Neural cell (in vitro differentiated cells): ENCODE measurements around the gene AGR2. TPM values are rescaled to one million over a fixed set of nuclear protein-coding genes. Genes with fewer than 3 reads are reported as not detected.

ENCODE experiments used
- H2AFZ ChIP-seq: fragments of 200-600, 300-800 bp; sonication (generic), shearing (Covaris generic); 2 replicates; pipeline ENCODE4 v1.6.0; 2014; ENCODE audit warnings: low read depth, mild to moderate bottlenecking, antibody characterized with exemption, low read length, moderate library complexity
- H3F3A ChIP-seq: fragments of 200-600 bp; shearing (Covaris generic); 2 replicates; pipeline ENCODE4 v1.6.1; 2016; ENCODE audit warnings: mild to moderate bottlenecking, moderate library complexity, mixed read lengths, antibody characterized with exemption, low read length; ENCODE audit not compliant: insufficient read depth, poor library complexity, severe bottlenecking
- H3K27ac ChIP-seq: fragments of 200-600, 300-800 bp; sonication (generic), shearing (Covaris generic); 2 replicates; pipeline ENCODE4 v1.5.1; 2014; ENCODE audit warnings: mild to moderate bottlenecking, low read length, moderate library complexity
- H3K27me3 ChIP-seq: fragments of 300-800, 200-600 bp; sonication (generic), shearing (Covaris generic); 2 replicates; pipeline ENCODE4 v1.6.0; 2014; ENCODE audit warnings: mild to moderate bottlenecking, low read depth, low read length, moderate library complexity; ENCODE audit not compliant: insufficient read depth
- H3K36me3 ChIP-seq: fragments of 300-800, 200-600 bp; sonication (generic), shearing (Covaris generic); 2 replicates; pipeline ENCODE4 v1.5.1; 2014; ENCODE audit warnings: mild to moderate bottlenecking, antibody characterized with exemption, low read length, moderate library complexity; ENCODE audit not compliant: insufficient read depth
- H3K4me2 ChIP-seq: fragments of 300-800, 200-600 bp; sonication (generic), shearing (Covaris generic); 2 replicates; pipeline ENCODE4 v1.6.0; 2014; ENCODE audit warnings: mild to moderate bottlenecking, low read length
- H3K4me3 ChIP-seq: fragments of 300-800, 200-600 bp; sonication (generic), shearing (Covaris generic); 2 replicates; pipeline ENCODE4 v1.5.1; 2014; ENCODE audit warnings: mild to moderate bottlenecking, low read length, moderate library complexity
- H3K79me2 ChIP-seq: fragments of 200-600 bp; shearing (Covaris generic); replicated peaks from 2 replicates; pipeline ENCODE4 v1.6.0; 2014; ENCODE audit warnings: mild to moderate bottlenecking, low read length, moderate library complexity; ENCODE audit not compliant: insufficient read depth
- H3K9ac ChIP-seq: fragments of 300-800, 200-600 bp; sonication (generic), shearing (Covaris generic); 2 replicates; pipeline ENCODE4 v1.6.1; 2016; ENCODE audit warnings: mild to moderate bottlenecking, low read length, mixed read lengths
- H3K9me2 ChIP-seq: fragments of 200-600 bp; shearing (Covaris generic); 2 replicates; pipeline ENCODE4 v1.6.1; 2016; ENCODE audit warnings: mild to moderate bottlenecking, low read length, mixed read lengths; ENCODE audit not compliant: insufficient read depth
- H3K9me3 ChIP-seq: fragments of 200-600, 300-800 bp; sonication (generic), shearing (Covaris generic); 2 replicates; pipeline ENCODE4 v1.6.1; 2016; ENCODE audit warnings: mild to moderate bottlenecking, mixed run types, low read length, moderate library complexity, mixed read lengths
- H4K20me1 ChIP-seq: fragments of 200-600 bp; shearing (Covaris generic); 2 replicates; pipeline ENCODE4 v1.6.1; 2016; ENCODE audit warnings: mild to moderate bottlenecking, mixed run types; ENCODE audit not compliant: insufficient read depth
- EP300 ChIP-seq: fragments of 450-650 bp; conservative IDR thresholded peaks from 2 replicates; pipeline ENCODE4 v1.6.1; 2014; ENCODE audit warnings: antibody characterized with exemption, mild to moderate bottlenecking, moderate library complexity; ENCODE audit not compliant: poor library complexity, severe bottlenecking
- EZH2 ChIP-seq: fragments of 200-600, 300-800 bp; shearing (Covaris generic), sonication (generic); IDR thresholded peaks from 2 replicates; pipeline ENCODE4 v1.6.1; 2014; ENCODE audit warnings: antibody characterized with exemption, low read length, borderline replicate concordance, mild to moderate bottlenecking; ENCODE audit not compliant: insufficient read depth, poor library complexity, severe bottlenecking
- MXI1 ChIP-seq: fragments of 450-650 bp; conservative IDR thresholded peaks from 2 replicates; pipeline ENCODE4 v1.6.1; 2014; ENCODE audit warnings: antibody characterized with exemption, mild to moderate bottlenecking; ENCODE audit not compliant: poor library complexity, severe bottlenecking
- POLR2AphosphoS5 ChIP-seq: IDR thresholded peaks from 2 replicates; pipeline ENCODE4 v1.6.1; 2012
- RAD21 ChIP-seq: fragments of 450-650 bp; conservative IDR thresholded peaks from 2 replicates; pipeline ENCODE4 v1.6.1; 2014; ENCODE audit warnings: antibody characterized with exemption, mild to moderate bottlenecking, moderate library complexity
- REST ChIP-seq: IDR thresholded peaks from 2 replicates; pipeline ENCODE4 v1.6.1; 2012; ENCODE audit warnings: borderline replicate concordance
- polyA plus RNA-seq: library from polyadenylated mRNA; depleted of rRNA; stranded (reverse); fragments of >200 nt; gene quantifications from 2 replicates; pipeline ENCODE4 v1.2.3, GENCODE V29; 2014
- TF ChIP-seq, protein P1 (sequence below): fragments of 450-650 bp; IDR thresholded peaks from 2 replicates; pipeline ENCODE4 v1.5.1; 2014; ENCODE audit warnings: antibody characterized with exemption, mild to moderate bottlenecking, moderate library complexity; ENCODE audit not compliant: poor library complexity, severe bottlenecking

AGR2 gene
- polyA plus RNA-seq, 1 donor from 2014 or later: not detected

GRCh38 chr7:16774294-16774693 lies 30.5 kb downstream of the AGR2 start:
- H3K4me2 ChIP-seq: no peak overlapping the region
- no peaks in the 10 kb centered on the region for H3K9me3 ChIP-seq
- no peaks in the 10 kb centered on the region for H3K27me3 ChIP-seq
- no peak overlapping the region for H2AFZ ChIP-seq
- no peaks in the 10 kb centered on the region for H4K20me1 ChIP-seq
- H3K36me3 ChIP-seq: no peaks in the 10 kb centered on the region
- no peak overlapping the region for H3K27ac ChIP-seq
- H3F3A ChIP-seq: no peaks in the 10 kb centered on the region
- H3K9ac ChIP-seq: no peak overlapping the region
- H3K4me3 ChIP-seq: no peak overlapping the region
- no peaks in the 10 kb centered on the region for H3K9me2 ChIP-seq
- TF ChIP-seq, protein P1, sequence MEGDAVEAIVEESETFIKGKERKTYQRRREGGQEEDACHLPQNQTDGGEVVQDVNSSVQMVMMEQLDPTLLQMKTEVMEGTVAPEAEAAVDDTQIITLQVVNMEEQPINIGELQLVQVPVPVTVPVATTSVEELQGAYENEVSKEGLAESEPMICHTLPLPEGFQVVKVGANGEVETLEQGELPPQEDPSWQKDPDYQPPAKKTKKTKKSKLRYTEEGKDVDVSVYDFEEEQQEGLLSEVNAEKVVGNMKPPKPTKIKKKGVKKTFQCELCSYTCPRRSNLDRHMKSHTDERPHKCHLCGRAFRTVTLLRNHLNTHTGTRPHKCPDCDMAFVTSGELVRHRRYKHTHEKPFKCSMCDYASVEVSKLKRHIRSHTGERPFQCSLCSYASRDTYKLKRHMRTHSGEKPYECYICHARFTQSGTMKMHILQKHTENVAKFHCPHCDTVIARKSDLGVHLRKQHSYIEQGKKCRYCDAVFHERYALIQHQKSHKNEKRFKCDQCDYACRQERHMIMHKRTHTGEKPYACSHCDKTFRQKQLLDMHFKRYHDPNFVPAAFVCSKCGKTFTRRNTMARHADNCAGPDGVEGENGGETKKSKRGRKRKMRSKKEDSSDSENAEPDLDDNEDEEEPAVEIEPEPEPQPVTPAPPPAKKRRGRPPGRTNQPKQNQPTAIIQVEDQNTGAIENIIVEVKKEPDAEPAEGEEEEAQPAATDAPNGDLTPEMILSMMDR: no peak
- TF ChIP-seq EP300: no peak
- H3K79me2 ChIP-seq: peaks cover 36% of the 10 kb centered on the region

GRCh38 chr7:16773884-16774283 lies 30.9 kb downstream of the AGR2 start:
- H3K27ac ChIP-seq: no peak overlapping the region
- H3F3A ChIP-seq: no peaks in the 10 kb centered on the region
- H2AFZ ChIP-seq: no peak overlapping the region
- H3K27me3 ChIP-seq: no peaks in the 10 kb centered on the region
- H3K36me3 ChIP-seq: no peaks in the 10 kb centered on the region
- H3K4me3 ChIP-seq: no peak overlapping the region
- TF ChIP-seq REST: no peak
- TF ChIP-seq EZH2: no peak
- TF ChIP-seq POLR2AphosphoS5: no peak
- TF ChIP-seq MXI1: no peak
- TF ChIP-seq RAD21: no peak
- TF ChIP-seq, protein P1: no peak
- H3K9me2 ChIP-seq: no peaks in the 10 kb centered on the region
- no peaks in the 10 kb centered on the region for H3K9me3 ChIP-seq
- no peaks in the 10 kb centered on the region for H4K20me1 ChIP-seq
- no peak overlapping the region for H3K9ac ChIP-seq
- no peak overlapping the region for H3K4me2 ChIP-seq
- peaks cover 36% of the 10 kb centered on the region for H3K79me2 ChIP-seq
